ENCODE results near the gene SFRP2. TPM values are rescaled to one million over a fixed set of nuclear protein-coding genes. Genes with fewer than 3 reads are reported as not detected.

The SFRP2 gene
- total RNA-seq, 1 experiment from 2014 or later: 0.26 TPM

- no peak for DNase-seq (ENCODE audit: low read depth, low spot score)
- intact Hi-C loops (cut with micrococcal nuclease; ENCODE audit: unreplicated experiment): no loop called here
- Histone ChIP-seq H3K4me1 (ENCODE audit: control insufficient read depth, insufficient read depth, low read length) (no peaks in the 10 kb centered on the region), H3K27ac (ENCODE audit: low read length) (no peak overlapping the region), H3K9me3 (ENCODE audit: control insufficient read depth, insufficient read depth, low read depth, low read length) (no peaks in the 10 kb centered on the region), H3K36me3 (ENCODE audit: control insufficient read depth, insufficient read depth, low read length) (no peaks in the 10 kb centered on the region), H3K4me3 (ENCODE audit: low read depth in 2 of 2, low read length in 2 of 2) (no peak overlapping the region), H3K27me3 (ENCODE audit: control insufficient read depth, insufficient read depth, low read length) (no peaks in the 10 kb centered on the region; the same call in 1 of the 2 replicates)
- TF ChIP-seq TCF7L2 (IDR thresholded peaks at IDR 0.05; ENCODE audit: low read depth, low read length): no peak
- in situ Hi-C loops (cut with HindIII; ENCODE audit: low pct_unique_long_range_greater_than_20kb, low sequenced_read_pairs): no loop called here
- ChIA-PET POLR2A (no interaction called here), CTCF (no interaction called here)
- no TSS peak for BruUV-seq (replicated peaks)
- no peak for ATAC-seq
Measured at GRCh38 chr4:153765894-153766293, 23.0 kb downstream of the SFRP2 start.

- Histone ChIP-seq H3K4me3 (ENCODE audit: low read depth in 2 of 2, low read length in 2 of 2) (no peak overlapping the region), H3K4me1 (ENCODE audit: control insufficient read depth, insufficient read depth, low read length) (no peaks in the 10 kb centered on the region), H3K27me3 (ENCODE audit: control insufficient read depth, insufficient read depth, low read length) (no peaks in the 10 kb centered on the region), H3K36me3 (ENCODE audit: control insufficient read depth, insufficient read depth, low read length) (no peaks in the 10 kb centered on the region), H3K9me3 (ENCODE audit: control insufficient read depth, insufficient read depth, low read depth, low read length) (no peaks in the 10 kb centered on the region), H3K27ac (ENCODE audit: low read length) (no peak overlapping the region)
- no peak for TF ChIP-seq SIN3A (IDR thresholded peaks at IDR 0.05; ENCODE audit: borderline replicate concordance, insufficient read depth, low read depth, low read length)
- TF ChIP-seq REST (IDR thresholded peaks at IDR 0.05; ENCODE audit: insufficient read depth in 1 of 2, low read depth in 2 of 2, low read length in 1 of 2): no peak
- TF ChIP-seq CTCF (IDR thresholded peaks at IDR 0.05): no peak
- TF ChIP-seq POLR2AphosphoS5 (IDR thresholded peaks at IDR 0.05; ENCODE audit: low read depth, low read length): no peak
- no peak for TF ChIP-seq TCF7L2 (IDR thresholded peaks at IDR 0.05; ENCODE audit: low read depth, low read length)
- ATAC-seq (no peak), DNase-seq (ENCODE audit: low read depth, low spot score) (no peak)
- intact Hi-C loops (cut with micrococcal nuclease; ENCODE audit: unreplicated experiment): no loop called here
- in situ Hi-C loops (cut with HindIII; ENCODE audit: low pct_unique_long_range_greater_than_20kb, low sequenced_read_pairs): no loop called here
- no TSS peak for BruUV-seq (replicated peaks)
- POLR2A ChIA-PET: no interaction called here
- CTCF ChIA-PET: no interaction called here
Measured at GRCh38 chr4:153764601-153765368, 24.1 kb downstream of the SFRP2 start.

GRCh38 chr4:153763404-153763803 is 25.5 kb downstream of the SFRP2 start:
- no peaks in the 10 kb centered on the region for H3K4me1 ChIP-seq (ENCODE audit: control insufficient read depth, insufficient read depth, low read length)
- H3K4me3 ChIP-seq (ENCODE audit: low read depth in 2 of 2, low read length in 2 of 2): no peak overlapping the region
- no peaks in the 10 kb centered on the region for H3K9me3 ChIP-seq (ENCODE audit: control insufficient read depth, insufficient read depth, low read depth, low read length)
- ChIA-PET POLR2A (no interaction called here), CTCF (no interaction called here)
- ATAC-seq (no peak), DNase-seq (ENCODE audit: low read depth, low spot score) (no peak)
- TF ChIP-seq CTCF (IDR thresholded peaks at IDR 0.05) (peak; percentile 42), POLR2AphosphoS5 (IDR thresholded peaks at IDR 0.05; ENCODE audit: low read depth, low read length) (no peak), REST (IDR thresholded peaks at IDR 0.05; ENCODE audit: insufficient read depth in 1 of 2, low read depth in 2 of 2, low read length in 1 of 2) (no peak)
- H3K27me3 ChIP-seq (ENCODE audit: control insufficient read depth, insufficient read depth, low read length): no peaks in the 10 kb centered on the region; the same call in 1 of the 2 replicates
- no peaks in the 10 kb centered on the region for H3K36me3 ChIP-seq (ENCODE audit: control insufficient read depth, insufficient read depth, low read length)
- BruUV-seq (replicated peaks): no TSS peak
- H3K27ac ChIP-seq (ENCODE audit: low read length): no peak overlapping the region
- intact Hi-C loops (cut with micrococcal nuclease; ENCODE audit: unreplicated experiment) (no loop called here), in situ Hi-C loops (cut with HindIII; ENCODE audit: low pct_unique_long_range_greater_than_20kb, low sequenced_read_pairs) (no loop called here)
